ENCODE data around the gene STK35. TPM values are rescaled to one million over a fixed set of nuclear protein-coding genes. Genes with fewer than 3 reads are reported as not detected.

Gene STK35
- total and polyA plus RNA-seq, 2 of the 13 experiments (the other 11 are each of a cell fraction or from before 2014, with no cell fraction given), result 27.4 to 29.8 TPM

- TF ChIP-seq, protein P1, sequence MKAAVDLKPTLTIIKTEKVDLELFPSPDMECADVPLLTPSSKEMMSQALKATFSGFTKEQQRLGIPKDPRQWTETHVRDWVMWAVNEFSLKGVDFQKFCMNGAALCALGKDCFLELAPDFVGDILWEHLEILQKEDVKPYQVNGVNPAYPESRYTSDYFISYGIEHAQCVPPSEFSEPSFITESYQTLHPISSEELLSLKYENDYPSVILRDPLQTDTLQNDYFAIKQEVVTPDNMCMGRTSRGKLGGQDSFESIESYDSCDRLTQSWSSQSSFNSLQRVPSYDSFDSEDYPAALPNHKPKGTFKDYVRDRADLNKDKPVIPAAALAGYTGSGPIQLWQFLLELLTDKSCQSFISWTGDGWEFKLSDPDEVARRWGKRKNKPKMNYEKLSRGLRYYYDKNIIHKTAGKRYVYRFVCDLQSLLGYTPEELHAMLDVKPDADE (CRISPR knock-in tag; IDR thresholded peaks at IDR 0.05), result no peak
- TF ChIP-seq DNMT1 (CRISPR knock-in tag; IDR thresholded peaks at IDR 0.05), result no peak
- TF ChIP-seq RBM39 (IDR thresholded peaks at IDR 0.05; ENCODE audit: low read depth, low read length, poor library complexity, severe bottlenecking), result no peak
- no peak for TF ChIP-seq ZNF3 (CRISPR knock-in tag; IDR thresholded peaks at IDR 0.05)
- TF ChIP-seq ZNF510 (CRISPR knock-in tag; IDR thresholded peaks at IDR 0.05; ENCODE audit: low read depth), result no peak
- no peak for TF ChIP-seq NFKBIZ (CRISPR knock-in tag; IDR thresholded peaks at IDR 0.05)
- TF ChIP-seq ZNF709 (CRISPR knock-in tag; IDR thresholded peaks at IDR 0.05), result no peak
- TF ChIP-seq SP4 (CRISPR knock-in tag; IDR thresholded peaks at IDR 0.05), result no peak
- no peak for TF ChIP-seq ZNF335 (CRISPR knock-in tag; IDR thresholded peaks at IDR 0.05)
- TF ChIP-seq JUNB (CRISPR knock-in tag; IDR thresholded peaks at IDR 0.05; ENCODE audit: borderline replicate concordance), result no peak
- TF ChIP-seq ZNF850 (CRISPR knock-in tag; conservative IDR thresholded peaks at IDR 0.05), result no peak
- no peak for TF ChIP-seq PHF21A (CRISPR knock-in tag; IDR thresholded peaks at IDR 0.05)
- TF ChIP-seq, protein P2, sequence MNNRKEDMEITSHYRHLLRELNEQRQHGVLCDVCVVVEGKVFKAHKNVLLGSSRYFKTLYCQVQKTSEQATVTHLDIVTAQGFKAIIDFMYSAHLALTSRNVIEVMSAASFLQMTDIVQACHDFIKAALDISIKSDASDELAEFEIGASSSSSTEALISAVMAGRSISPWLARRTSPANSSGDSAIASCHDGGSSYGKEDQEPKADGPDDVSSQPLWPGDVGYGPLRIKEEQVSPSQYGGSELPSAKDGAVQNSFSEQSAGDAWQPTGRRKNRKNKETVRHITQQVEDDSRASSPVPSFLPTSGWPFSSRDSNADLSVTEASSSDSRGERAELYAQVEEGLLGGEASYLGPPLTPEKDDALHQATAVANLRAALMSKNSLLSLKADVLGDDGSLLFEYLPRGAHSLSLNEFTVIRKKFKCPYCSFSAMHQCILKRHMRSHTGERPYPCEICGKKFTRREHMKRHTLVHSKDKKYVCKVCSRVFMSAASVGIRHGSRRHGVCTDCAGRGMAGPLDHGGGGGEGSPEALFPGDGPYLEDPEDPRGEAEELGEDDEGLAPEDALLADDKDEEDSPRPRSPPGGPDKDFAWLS (CRISPR knock-in tag; IDR thresholded peaks at IDR 0.05; ENCODE audit: borderline replicate concordance), result no peak
- TF ChIP-seq, protein P3, sequence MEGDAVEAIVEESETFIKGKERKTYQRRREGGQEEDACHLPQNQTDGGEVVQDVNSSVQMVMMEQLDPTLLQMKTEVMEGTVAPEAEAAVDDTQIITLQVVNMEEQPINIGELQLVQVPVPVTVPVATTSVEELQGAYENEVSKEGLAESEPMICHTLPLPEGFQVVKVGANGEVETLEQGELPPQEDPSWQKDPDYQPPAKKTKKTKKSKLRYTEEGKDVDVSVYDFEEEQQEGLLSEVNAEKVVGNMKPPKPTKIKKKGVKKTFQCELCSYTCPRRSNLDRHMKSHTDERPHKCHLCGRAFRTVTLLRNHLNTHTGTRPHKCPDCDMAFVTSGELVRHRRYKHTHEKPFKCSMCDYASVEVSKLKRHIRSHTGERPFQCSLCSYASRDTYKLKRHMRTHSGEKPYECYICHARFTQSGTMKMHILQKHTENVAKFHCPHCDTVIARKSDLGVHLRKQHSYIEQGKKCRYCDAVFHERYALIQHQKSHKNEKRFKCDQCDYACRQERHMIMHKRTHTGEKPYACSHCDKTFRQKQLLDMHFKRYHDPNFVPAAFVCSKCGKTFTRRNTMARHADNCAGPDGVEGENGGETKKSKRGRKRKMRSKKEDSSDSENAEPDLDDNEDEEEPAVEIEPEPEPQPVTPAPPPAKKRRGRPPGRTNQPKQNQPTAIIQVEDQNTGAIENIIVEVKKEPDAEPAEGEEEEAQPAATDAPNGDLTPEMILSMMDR (CRISPR knock-in tag; IDR thresholded peaks at IDR 0.05), result no peak
- no peak for TF ChIP-seq HNF1B (CRISPR knock-in tag; IDR thresholded peaks at IDR 0.05)
- no peak for TF ChIP-seq KLF13 (CRISPR knock-in tag; IDR thresholded peaks at IDR 0.05)
- no peak for TF ChIP-seq ELF1 (CRISPR knock-in tag; IDR thresholded peaks at IDR 0.05)
- no peak; the same call in 1 of the 2 replicates for TF ChIP-seq ZNF766 (CRISPR knock-in tag; IDR thresholded peaks at IDR 0.05; ENCODE audit: borderline replicate concordance)
- peak; percentile 53 for TF ChIP-seq ZMYM4 (CRISPR knock-in tag; IDR thresholded peaks at IDR 0.05)
- TF ChIP-seq DR1 (CRISPR knock-in tag; IDR thresholded peaks at IDR 0.05), result no peak
These were observed 35.0 kb upstream of the STK35 start (continued) for GRCh38 chr20:2066461-2067122.

Data from HepG2 (cell line).